Activated B cell treated with CpG ODN at 0.5 μM for 24 hours (primary cell): ENCODE data around the gene ADCY3. TPM values are rescaled to one million over a fixed set of nuclear protein-coding genes. Genes with fewer than 3 reads are reported as not detected.
A peak's percentile ranks its signal among the peaks of the same experiment; 100 is the strongest.

Source experiments
- ATAC-seq: fragments of 200-7000 bp; cut with Tn5 transposase; one replicate; pipeline ENCODE4 v1.10.0; 2021; ENCODE audit warnings: low read depth, mild to moderate bottlenecking, moderate library complexity
- CTCF ChIA-PET: fragments of 350-600 bp; sonication (Branson Sonifier 250); formaldehyde crosslinking; loops from one replicate; lab custom pipeline; 2021; ENCODE audit warnings: antibody characterized with exemption; lab: Charles Lee
- POLR2A ChIA-PET: fragments of 350-600 bp; sonication (Branson Sonifier 250); formaldehyde crosslinking; loops from one replicate; lab custom pipeline; 2021; ENCODE audit warnings: antibody characterized with exemption; lab: Charles Lee
- DNase-seq: peaks from one replicate; pipeline ENCODE4 v3.0.0; 2022
- H3K27ac Mint-ChIP-seq: one replicate; pipeline ENCODE4 v1.8.0; 2020; ENCODE audit warnings: mixed read lengths
- H3K27me3 Mint-ChIP-seq: one replicate; pipeline ENCODE4 v1.8.0; 2021; ENCODE audit warnings: mixed read lengths
- H3K36me3 Mint-ChIP-seq: one replicate; pipeline ENCODE4 v1.8.0; 2021; ENCODE audit warnings: low read depth, mixed read lengths
- H3K4me1 Mint-ChIP-seq: one replicate; pipeline ENCODE4 v1.8.0; 2021; ENCODE audit warnings: mixed read lengths
- H3K4me3 Mint-ChIP-seq: one replicate; pipeline ENCODE4 v1.8.0; 2020; ENCODE audit warnings: mild to moderate bottlenecking, mixed read lengths
- H3K9me3 Mint-ChIP-seq: one replicate; pipeline ENCODE4 v1.8.0; 2020; ENCODE audit warnings: mixed read lengths
- CTCF ChIP-seq: fragments of 200-600 bp; IDR thresholded peaks from one replicate; pipeline ENCODE4 v1.8.0; 2022; ENCODE audit warnings: antibody characterized with exemption, mild to moderate bottlenecking
- intact Hi-C: fragments of 100-400 bp; cut with micrococcal nuclease; formaldehyde crosslinking; loops from one replicate; pipeline ENCODE4 v1.15.1; 2024
- total RNA-seq: library from RNA; stranded (reverse); gene quantifications from 2 replicates; pipeline ENCODE4 v1.2.3, GENCODE V29; 2022

The ADCY3 gene
- total RNA-seq, 1 donor from 2014 or later = 126 TPM

GRCh38 chr2:24883946-24884345 is 36.1 kb downstream of the ADCY3 start:
- no peak for ATAC-seq
- intact Hi-C loops = no loop called here
- CTCF ChIA-PET = no interaction called here
- H3K9me3 Mint-ChIP-seq = no peaks in the 10 kb centered on the region
- no peak for DNase-seq
- no peak for TF ChIP-seq CTCF
- H3K36me3 Mint-ChIP-seq = peaks cover 6% of the 10 kb centered on the region
- H3K4me3 Mint-ChIP-seq = peak overlapping the region; percentile 26
- POLR2A ChIA-PET = interaction anchor here (0.5 to 0.8 kb wide), 2 partner anchors 9 to 109 kb away, joined by 3 to 6 read pairs; no protein-coding TSS in a partner anchor
- no peaks in the 10 kb centered on the region for H3K27me3 Mint-ChIP-seq
- peak overlapping the region; percentile 66 for H3K27ac Mint-ChIP-seq
- H3K4me1 Mint-ChIP-seq = peaks cover 75% of the 10 kb centered on the region

- ChIA-PET POLR2A (no interaction called here), CTCF (no interaction called here)
- Mint-ChIP-seq H3K36me3 (peaks cover 10% of the 10 kb centered on the region), H3K4me1 (peaks cover 59% of the 10 kb centered on the region), H3K27ac (no peak overlapping the region), H3K27me3 (no peaks in the 10 kb centered on the region), H3K9me3 (no peaks in the 10 kb centered on the region), H3K4me3 (no peak overlapping the region)
- intact Hi-C loops = no loop called here
- DNase-seq (no peak), ATAC-seq (no peak)
- no peak for TF ChIP-seq CTCF
Measured at GRCh38 chr2:24881623-24882022, 38.4 kb downstream of the ADCY3 start.

- ChIA-PET CTCF (no interaction called here), POLR2A (no interaction called here)
- Mint-ChIP-seq H3K9me3 (no peaks in the 10 kb centered on the region), H3K4me3 (no peak overlapping the region), H3K4me1 (peaks cover 54% of the 10 kb centered on the region), H3K27me3 (no peaks in the 10 kb centered on the region), H3K36me3 (peaks cover 10% of the 10 kb centered on the region), H3K27ac (no peak overlapping the region)
- DNase-seq = no peak
- no peak for ATAC-seq
- no peak for TF ChIP-seq CTCF
- intact Hi-C loops = no loop called here
Measured at GRCh38 chr2:24881158-24881557, 38.9 kb downstream of the ADCY3 start.

GRCh38 chr2:24878341-24878740 is 41.7 kb downstream of the ADCY3 start:
- H3K27ac Mint-ChIP-seq = no peak overlapping the region
- ChIA-PET POLR2A (no interaction called here), CTCF (no interaction called here)
- peaks cover 27% of the 10 kb centered on the region for H3K4me1 Mint-ChIP-seq
- no peak for ATAC-seq
- H3K4me3 Mint-ChIP-seq = no peak overlapping the region
- intact Hi-C loops = no loop called here
- no peak for DNase-seq
- H3K36me3 Mint-ChIP-seq = peaks cover 17% of the 10 kb centered on the region
- no peaks in the 10 kb centered on the region for H3K27me3 Mint-ChIP-seq
- TF ChIP-seq CTCF = no peak
- H3K9me3 Mint-ChIP-seq = no peaks in the 10 kb centered on the region

- no peak for ATAC-seq
- peaks cover 20% of the 10 kb centered on the region for H3K36me3 Mint-ChIP-seq
- CTCF ChIA-PET = no interaction called here
Measured at GRCh38 chr2:24877646-24878045, 42.4 kb downstream of the ADCY3 start.

More at GRCh38 chr2:24877646-24878045, 42.4 kb downstream of the ADCY3 start:
- intact Hi-C loops = no loop called here
- Mint-ChIP-seq H3K4me1 (peaks cover 24% of the 10 kb centered on the region), H3K27ac (no peak overlapping the region), H3K4me3 (no peak overlapping the region), H3K9me3 (no peaks in the 10 kb centered on the region), H3K27me3 (no peaks in the 10 kb centered on the region)
- no peak for DNase-seq
- POLR2A ChIA-PET = no interaction called here
- TF ChIP-seq CTCF = no peak
